Neural cell (in vitro differentiated cells): ENCODE data around the gene GET4. TPM values are rescaled to one million over a fixed set of nuclear protein-coding genes. Genes with fewer than 3 reads are reported as not detected.

Experiments
- H2AFZ ChIP-seq: fragments of 200-600, 300-800 bp; sonication (generic), shearing (Covaris generic); 2 replicates; pipeline ENCODE4 v1.6.0; 2014; ENCODE audit warnings: low read depth, mild to moderate bottlenecking, antibody characterized with exemption, low read length, moderate library complexity
- H3F3A ChIP-seq: fragments of 200-600 bp; shearing (Covaris generic); 2 replicates; pipeline ENCODE4 v1.6.1; 2016; ENCODE audit warnings: mild to moderate bottlenecking, moderate library complexity, mixed read lengths, antibody characterized with exemption, low read length; ENCODE audit not compliant: insufficient read depth, poor library complexity, severe bottlenecking
- H3K27ac ChIP-seq: fragments of 200-600, 300-800 bp; sonication (generic), shearing (Covaris generic); 2 replicates; pipeline ENCODE4 v1.5.1; 2014; ENCODE audit warnings: mild to moderate bottlenecking, low read length, moderate library complexity
- H3K27me3 ChIP-seq: fragments of 300-800, 200-600 bp; sonication (generic), shearing (Covaris generic); 2 replicates; pipeline ENCODE4 v1.6.0; 2014; ENCODE audit warnings: mild to moderate bottlenecking, low read depth, low read length, moderate library complexity; ENCODE audit not compliant: insufficient read depth
- H3K36me3 ChIP-seq: fragments of 300-800, 200-600 bp; sonication (generic), shearing (Covaris generic); 2 replicates; pipeline ENCODE4 v1.5.1; 2014; ENCODE audit warnings: mild to moderate bottlenecking, antibody characterized with exemption, low read length, moderate library complexity; ENCODE audit not compliant: insufficient read depth
- H3K4me2 ChIP-seq: fragments of 300-800, 200-600 bp; sonication (generic), shearing (Covaris generic); 2 replicates; pipeline ENCODE4 v1.6.0; 2014; ENCODE audit warnings: mild to moderate bottlenecking, low read length
- H3K4me3 ChIP-seq: fragments of 300-800, 200-600 bp; sonication (generic), shearing (Covaris generic); 2 replicates; pipeline ENCODE4 v1.5.1; 2014; ENCODE audit warnings: mild to moderate bottlenecking, low read length, moderate library complexity
- H3K79me2 ChIP-seq: fragments of 200-600 bp; shearing (Covaris generic); replicated peaks from 2 replicates; pipeline ENCODE4 v1.6.0; 2014; ENCODE audit warnings: mild to moderate bottlenecking, low read length, moderate library complexity; ENCODE audit not compliant: insufficient read depth
- H3K9ac ChIP-seq: fragments of 300-800, 200-600 bp; sonication (generic), shearing (Covaris generic); 2 replicates; pipeline ENCODE4 v1.6.1; 2016; ENCODE audit warnings: mild to moderate bottlenecking, low read length, mixed read lengths
- H3K9me2 ChIP-seq: fragments of 200-600 bp; shearing (Covaris generic); 2 replicates; pipeline ENCODE4 v1.6.1; 2016; ENCODE audit warnings: mild to moderate bottlenecking, low read length, mixed read lengths; ENCODE audit not compliant: insufficient read depth
- H3K9me3 ChIP-seq: fragments of 200-600, 300-800 bp; sonication (generic), shearing (Covaris generic); 2 replicates; pipeline ENCODE4 v1.6.1; 2016; ENCODE audit warnings: mild to moderate bottlenecking, mixed run types, low read length, moderate library complexity, mixed read lengths
- H4K20me1 ChIP-seq: fragments of 200-600 bp; shearing (Covaris generic); 2 replicates; pipeline ENCODE4 v1.6.1; 2016; ENCODE audit warnings: mild to moderate bottlenecking, mixed run types; ENCODE audit not compliant: insufficient read depth
- CTCF ChIP-seq: fragments of 450-650 bp; IDR thresholded peaks from 2 replicates; pipeline ENCODE4 v1.5.1; 2014; ENCODE audit warnings: antibody characterized with exemption, mild to moderate bottlenecking, moderate library complexity; ENCODE audit not compliant: poor library complexity, severe bottlenecking
- EP300 ChIP-seq: fragments of 450-650 bp; conservative IDR thresholded peaks from 2 replicates; pipeline ENCODE4 v1.6.1; 2014; ENCODE audit warnings: antibody characterized with exemption, mild to moderate bottlenecking, moderate library complexity; ENCODE audit not compliant: poor library complexity, severe bottlenecking
- EZH2 ChIP-seq: fragments of 200-600, 300-800 bp; shearing (Covaris generic), sonication (generic); IDR thresholded peaks from 2 replicates; pipeline ENCODE4 v1.6.1; 2014; ENCODE audit warnings: antibody characterized with exemption, low read length, borderline replicate concordance, mild to moderate bottlenecking; ENCODE audit not compliant: insufficient read depth, poor library complexity, severe bottlenecking
- MXI1 ChIP-seq: fragments of 450-650 bp; conservative IDR thresholded peaks from 2 replicates; pipeline ENCODE4 v1.6.1; 2014; ENCODE audit warnings: antibody characterized with exemption, mild to moderate bottlenecking; ENCODE audit not compliant: poor library complexity, severe bottlenecking
- POLR2AphosphoS5 ChIP-seq: IDR thresholded peaks from 2 replicates; pipeline ENCODE4 v1.6.1; 2012
- RAD21 ChIP-seq: fragments of 450-650 bp; conservative IDR thresholded peaks from 2 replicates; pipeline ENCODE4 v1.6.1; 2014; ENCODE audit warnings: antibody characterized with exemption, mild to moderate bottlenecking, moderate library complexity
- REST ChIP-seq: IDR thresholded peaks from 2 replicates; pipeline ENCODE4 v1.6.1; 2012; ENCODE audit warnings: borderline replicate concordance
- SMC3 ChIP-seq: fragments of 450-650 bp; conservative IDR thresholded peaks from 2 replicates; pipeline ENCODE4 v1.6.1; 2014; ENCODE audit warnings: antibody characterized with exemption, mild to moderate bottlenecking, moderate library complexity; ENCODE audit not compliant: poor library complexity
- TAF1 ChIP-seq: IDR thresholded peaks from 2 replicates; pipeline ENCODE4 v1.6.1; 2012; ENCODE audit warnings: low read depth
- polyA plus RNA-seq: library from polyadenylated mRNA; depleted of rRNA; stranded (reverse); fragments of >200 nt; gene quantifications from 2 replicates; pipeline ENCODE4 v1.2.3, GENCODE V29; 2014

GET4 gene
- polyA plus RNA-seq, 1 donor from 2014 or later = 63.8 TPM

- H4K20me1 ChIP-seq = no peaks in the 10 kb centered on the region
- no peak overlapping the region for H3K27ac ChIP-seq
- no peaks in the 10 kb centered on the region for H3K79me2 ChIP-seq
- no peaks in the 10 kb centered on the region for H3K27me3 ChIP-seq
- H3K4me2 ChIP-seq = no peak overlapping the region
- no peaks in the 10 kb centered on the region for H3F3A ChIP-seq
- H3K4me3 ChIP-seq = no peak overlapping the region
- no peaks in the 10 kb centered on the region for H3K36me3 ChIP-seq
- no peaks in the 10 kb centered on the region for H3K9me3 ChIP-seq
- TF ChIP-seq POLR2AphosphoS5 = no peak
- no peak for TF ChIP-seq EZH2
- TF ChIP-seq SMC3 = no peak
- no peak for TF ChIP-seq MXI1
- TF ChIP-seq TAF1 = no peak
- TF ChIP-seq CTCF = no peak
- TF ChIP-seq RAD21 = no peak
- H3K9ac ChIP-seq = no peak overlapping the region
- H2AFZ ChIP-seq = no peak overlapping the region
- no peaks in the 10 kb centered on the region for H3K9me2 ChIP-seq
These were observed 21.5 kb downstream of the GET4 start for GRCh38 chr7:897771-898376.

- no peak overlapping the region for H3K4me3 ChIP-seq
- H3K4me2 ChIP-seq = no peak overlapping the region
- H3K9ac ChIP-seq = no peak overlapping the region
- no peaks in the 10 kb centered on the region for H3K9me2 ChIP-seq
- H3K79me2 ChIP-seq = no peaks in the 10 kb centered on the region
- TF ChIP-seq EP300 (no peak), TAF1 (no peak), EZH2 (no peak), POLR2AphosphoS5 (no peak), RAD21 (no peak), REST (no peak), CTCF (no peak), MXI1 (no peak), SMC3 (no peak)
- H3K9me3 ChIP-seq = no peaks in the 10 kb centered on the region
- H3K36me3 ChIP-seq = no peaks in the 10 kb centered on the region
- no peaks in the 10 kb centered on the region for H3K27me3 ChIP-seq
- H2AFZ ChIP-seq = no peak overlapping the region
- no peaks in the 10 kb centered on the region for H4K20me1 ChIP-seq
- no peaks in the 10 kb centered on the region for H3F3A ChIP-seq
- H3K27ac ChIP-seq = no peak overlapping the region
These were observed 22.1 kb downstream of the GET4 start for GRCh38 chr7:898460-898854.
